K562 (cell line): Measurements from ENCODE around the gene FAXC. TPM values are rescaled to one million over a fixed set of nuclear protein-coding genes. Genes with fewer than 3 reads are reported as not detected.

Experiments used
- polyA plus RNA-seq, 8 experiments: library from polyadenylated mRNA; depleted of rRNA in 4 of 8; stranded (reverse) in 5 of 8; unstranded in 3 of 8; fragments of >200 nt; fragmentation: Nextera tagmentation in 2 of 8; fragmentation: Illumina TruSeq in 1 of 8; extraction: Ambion mirVana in 2 of 8; extraction: Trizol in 1 of 8; gene quantifications; 2 replicates each; pipeline versions ENCODE4 v1.2.1 to v1.2.3, GENCODE V29; 2011 to 2014; ENCODE audit warnings: inconsistent platforms in 1 of 8, missing spikeins in 1 of 8
- total RNA-seq, 7 experiments: library from RNA; depleted of rRNA in 6 of 7; stranded (reverse); fragments of >200 nt in 6 of 7; fragmentation: Illumina TruSeq in 2 of 7; extraction: Trizol in 2 of 7; gene quantifications; 2 replicates each; pipeline versions ENCODE4 v1.2.1 to v1.2.3, GENCODE V29; 2011 to 2021; ENCODE audit warnings: low replicate concordance in 1 of 7
- TF ChIP-seq, protein P1 (sequence below), 2 experiments: fragments of 450-650 bp; formaldehyde crosslinking in 1 of 2; IDR thresholded peaks; 2 replicates each; pipeline versions ENCODE4 v1.4.0 to v1.6.1; 2014 to 2020; ENCODE audit warnings: mild to moderate bottlenecking in 2 of 2, borderline replicate concordance in 1 of 2, low read depth in 1 of 2
- TF ChIP-seq, protein P2 (sequence below): fragments of 450-650 bp; IDR thresholded peaks from 2 replicates; pipeline ENCODE4 v1.6.1; 2016; ENCODE audit warnings: borderline replicate concordance

The FAXC gene
- total and polyA plus RNA-seq, 9 of the 15 experiments (the other 6 are each of a cell fraction or from before 2014, with no cell fraction given), result 0.06 to 0.40 (median 0.13) TPM; not detected in 5

DNA sequence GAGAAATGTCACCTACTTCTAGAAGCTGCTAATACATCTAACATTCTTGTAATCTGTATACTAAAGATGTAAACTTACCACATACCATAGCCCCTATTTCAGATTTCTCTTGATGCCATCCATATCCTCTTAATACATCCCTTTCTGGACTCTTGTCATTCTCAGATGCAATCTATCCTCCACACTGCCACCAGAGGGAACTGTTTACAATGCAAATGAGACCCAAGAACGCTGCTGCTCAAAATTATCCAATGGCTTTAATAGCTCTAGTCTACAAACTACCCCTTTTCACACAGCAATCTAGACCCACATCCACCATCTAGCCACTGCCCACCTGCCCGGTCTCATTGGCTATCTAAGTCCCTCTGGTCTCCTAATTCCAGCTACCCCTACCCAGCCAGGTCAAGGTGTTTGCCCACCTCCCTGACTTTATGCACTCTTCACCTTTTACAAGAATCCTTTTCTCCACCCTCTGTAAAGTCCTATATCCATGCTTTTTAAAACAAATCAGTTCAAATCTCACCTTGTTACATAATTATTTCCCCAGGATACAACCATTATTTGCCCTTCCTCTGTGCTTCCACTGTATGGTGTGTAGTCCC, 14.8 kb downstream of the FAXC start (continued):
- TF ChIP-seq, protein P1, sequence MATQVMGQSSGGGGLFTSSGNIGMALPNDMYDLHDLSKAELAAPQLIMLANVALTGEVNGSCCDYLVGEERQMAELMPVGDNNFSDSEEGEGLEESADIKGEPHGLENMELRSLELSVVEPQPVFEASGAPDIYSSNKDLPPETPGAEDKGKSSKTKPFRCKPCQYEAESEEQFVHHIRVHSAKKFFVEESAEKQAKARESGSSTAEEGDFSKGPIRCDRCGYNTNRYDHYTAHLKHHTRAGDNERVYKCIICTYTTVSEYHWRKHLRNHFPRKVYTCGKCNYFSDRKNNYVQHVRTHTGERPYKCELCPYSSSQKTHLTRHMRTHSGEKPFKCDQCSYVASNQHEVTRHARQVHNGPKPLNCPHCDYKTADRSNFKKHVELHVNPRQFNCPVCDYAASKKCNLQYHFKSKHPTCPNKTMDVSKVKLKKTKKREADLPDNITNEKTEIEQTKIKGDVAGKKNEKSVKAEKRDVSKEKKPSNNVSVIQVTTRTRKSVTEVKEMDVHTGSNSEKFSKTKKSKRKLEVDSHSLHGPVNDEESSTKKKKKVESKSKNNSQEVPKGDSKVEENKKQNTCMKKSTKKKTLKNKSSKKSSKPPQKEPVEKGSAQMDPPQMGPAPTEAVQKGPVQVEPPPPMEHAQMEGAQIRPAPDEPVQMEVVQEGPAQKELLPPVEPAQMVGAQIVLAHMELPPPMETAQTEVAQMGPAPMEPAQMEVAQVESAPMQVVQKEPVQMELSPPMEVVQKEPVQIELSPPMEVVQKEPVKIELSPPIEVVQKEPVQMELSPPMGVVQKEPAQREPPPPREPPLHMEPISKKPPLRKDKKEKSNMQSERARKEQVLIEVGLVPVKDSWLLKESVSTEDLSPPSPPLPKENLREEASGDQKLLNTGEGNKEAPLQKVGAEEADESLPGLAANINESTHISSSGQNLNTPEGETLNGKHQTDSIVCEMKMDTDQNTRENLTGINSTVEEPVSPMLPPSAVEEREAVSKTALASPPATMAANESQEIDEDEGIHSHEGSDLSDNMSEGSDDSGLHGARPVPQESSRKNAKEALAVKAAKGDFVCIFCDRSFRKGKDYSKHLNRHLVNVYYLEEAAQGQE (IDR thresholded peaks at IDR 0.05; ENCODE audit: borderline replicate concordance), result peak; percentile 51; the same call in 1 of the 2 replicates
- TF ChIP-seq, protein P1 (CRISPR knock-in tag; IDR thresholded peaks at IDR 0.05; ENCODE audit: low read depth), result no peak
- TF ChIP-seq, protein P2, sequence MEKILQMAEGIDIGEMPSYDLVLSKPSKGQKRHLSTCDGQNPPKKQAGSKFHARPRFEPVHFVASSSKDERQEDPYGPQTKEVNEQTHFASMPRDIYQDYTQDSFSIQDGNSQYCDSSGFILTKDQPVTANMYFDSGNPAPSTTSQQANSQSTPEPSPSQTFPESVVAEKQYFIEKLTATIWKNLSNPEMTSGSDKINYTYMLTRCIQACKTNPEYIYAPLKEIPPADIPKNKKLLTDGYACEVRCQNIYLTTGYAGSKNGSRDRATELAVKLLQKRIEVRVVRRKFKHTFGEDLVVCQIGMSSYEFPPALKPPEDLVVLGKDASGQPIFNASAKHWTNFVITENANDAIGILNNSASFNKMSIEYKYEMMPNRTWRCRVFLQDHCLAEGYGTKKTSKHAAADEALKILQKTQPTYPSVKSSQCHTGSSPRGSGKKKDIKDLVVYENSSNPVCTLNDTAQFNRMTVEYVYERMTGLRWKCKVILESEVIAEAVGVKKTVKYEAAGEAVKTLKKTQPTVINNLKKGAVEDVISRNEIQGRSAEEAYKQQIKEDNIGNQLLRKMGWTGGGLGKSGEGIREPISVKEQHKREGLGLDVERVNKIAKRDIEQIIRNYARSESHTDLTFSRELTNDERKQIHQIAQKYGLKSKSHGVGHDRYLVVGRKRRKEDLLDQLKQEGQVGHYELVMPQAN, result no peak
